Measurements from ENCODE around the gene KDM5C.

DNA sequence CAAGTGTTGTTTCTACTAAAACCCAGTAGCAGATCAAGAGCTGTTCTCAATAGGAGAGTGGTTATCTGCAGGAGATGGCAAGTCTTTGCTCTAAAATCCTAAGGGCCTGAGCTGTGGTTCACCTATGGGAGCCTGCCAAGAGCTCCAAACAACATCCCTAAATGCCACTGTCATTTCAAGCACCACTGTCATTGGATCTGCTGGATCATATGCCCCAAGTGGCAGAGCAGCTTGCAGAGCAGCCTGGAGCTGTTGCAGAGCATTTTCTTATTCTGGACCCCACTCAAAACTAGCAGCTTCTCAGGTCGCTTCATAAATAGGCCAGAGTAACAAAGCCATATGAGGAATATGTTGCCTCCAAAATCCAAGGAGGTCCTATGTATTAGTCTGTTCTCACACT is 71.4 kb downstream of the KDM5C start:
- TF ChIP-seq POLR2A (IDR thresholded peaks at IDR 0.05; ENCODE audit: low read depth, low read length): no peak
- TF ChIP-seq, protein P1, sequence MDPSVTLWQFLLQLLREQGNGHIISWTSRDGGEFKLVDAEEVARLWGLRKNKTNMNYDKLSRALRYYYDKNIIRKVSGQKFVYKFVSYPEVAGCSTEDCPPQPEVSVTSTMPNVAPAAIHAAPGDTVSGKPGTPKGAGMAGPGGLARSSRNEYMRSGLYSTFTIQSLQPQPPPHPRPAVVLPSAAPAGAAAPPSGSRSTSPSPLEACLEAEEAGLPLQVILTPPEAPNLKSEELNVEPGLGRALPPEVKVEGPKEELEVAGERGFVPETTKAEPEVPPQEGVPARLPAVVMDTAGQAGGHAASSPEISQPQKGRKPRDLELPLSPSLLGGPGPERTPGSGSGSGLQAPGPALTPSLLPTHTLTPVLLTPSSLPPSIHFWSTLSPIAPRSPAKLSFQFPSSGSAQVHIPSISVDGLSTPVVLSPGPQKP (IDR thresholded peaks at IDR 0.05; ENCODE audit: borderline replicate concordance, low read depth, low read length): no peak
